Measurements from ENCODE around the gene TUBA4A.

The TUBA4A gene

DNA sequence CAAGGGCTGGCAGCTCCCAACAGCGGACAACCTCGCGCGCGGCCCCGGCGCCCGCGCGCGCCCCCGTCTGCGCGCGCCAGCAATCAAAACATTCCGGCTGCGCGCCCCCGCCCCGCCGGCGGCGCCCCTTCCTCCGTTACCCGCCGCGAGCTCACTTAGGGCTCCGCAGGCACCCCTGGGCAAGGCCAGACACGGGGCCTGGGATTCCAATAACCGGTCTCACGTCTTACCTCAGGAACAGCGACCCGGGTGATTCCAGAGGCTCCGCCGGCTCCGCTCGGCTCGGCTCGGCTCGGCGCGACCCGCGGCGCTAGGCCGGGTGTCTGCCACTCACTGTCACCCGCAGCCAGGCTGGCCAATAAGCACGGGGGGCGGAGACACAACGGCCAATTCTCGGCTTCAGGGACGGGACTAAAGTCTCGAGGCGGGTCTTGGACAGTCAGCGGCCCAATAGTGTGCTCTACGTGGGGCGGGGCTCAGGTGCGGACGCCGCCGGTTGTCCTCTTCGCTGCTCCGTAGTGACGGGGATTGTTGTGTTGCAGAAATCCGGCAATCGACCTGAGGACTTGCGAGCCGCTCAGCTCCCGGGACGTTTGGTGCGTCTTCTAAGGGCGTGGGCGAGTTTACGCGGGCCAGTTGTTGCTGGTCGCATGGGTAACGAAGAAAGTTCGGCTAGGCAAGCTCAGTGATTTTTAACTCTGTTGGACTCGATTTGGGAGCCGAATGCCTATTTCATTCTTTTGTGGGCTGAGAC, 24.2 kb downstream of the TUBA4A start, which contains the start of the genes ANKZF1 and ATG9A:
ANKZF1 (plus strand) TSS at position 502 of the 754 bp plus-strand sequence. CDS start 452 bp downstream, outside the sequence.
ATG9A (minus strand) TSS at position 332 of the 754 bp plus-strand sequence. CDS start 1,612 bp downstream, outside the sequence.
- ATAC-seq = peak; percentile 98 to 99

DNA sequence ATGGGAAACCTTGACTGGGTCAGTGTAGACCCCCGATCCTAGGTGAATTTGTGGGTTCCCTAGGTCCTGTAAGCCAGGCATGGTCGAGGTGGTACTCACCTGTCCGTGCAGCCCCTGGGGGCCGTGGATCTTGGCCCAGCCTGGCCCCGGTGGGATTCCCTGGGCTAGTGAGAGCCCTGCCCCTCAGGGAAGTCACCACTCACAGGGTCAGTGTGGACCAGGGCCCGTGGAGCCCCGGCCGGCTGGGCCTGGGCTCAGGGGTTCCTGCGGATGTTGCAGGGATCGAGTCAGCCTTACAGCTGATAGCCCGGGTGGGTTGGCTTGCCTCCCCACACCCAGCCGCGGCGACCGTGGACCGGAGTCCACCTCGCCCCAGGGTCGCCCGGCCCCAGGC, 24.8 kb downstream of the TUBA4A start:
- ATAC-seq = no peak

DNA sequence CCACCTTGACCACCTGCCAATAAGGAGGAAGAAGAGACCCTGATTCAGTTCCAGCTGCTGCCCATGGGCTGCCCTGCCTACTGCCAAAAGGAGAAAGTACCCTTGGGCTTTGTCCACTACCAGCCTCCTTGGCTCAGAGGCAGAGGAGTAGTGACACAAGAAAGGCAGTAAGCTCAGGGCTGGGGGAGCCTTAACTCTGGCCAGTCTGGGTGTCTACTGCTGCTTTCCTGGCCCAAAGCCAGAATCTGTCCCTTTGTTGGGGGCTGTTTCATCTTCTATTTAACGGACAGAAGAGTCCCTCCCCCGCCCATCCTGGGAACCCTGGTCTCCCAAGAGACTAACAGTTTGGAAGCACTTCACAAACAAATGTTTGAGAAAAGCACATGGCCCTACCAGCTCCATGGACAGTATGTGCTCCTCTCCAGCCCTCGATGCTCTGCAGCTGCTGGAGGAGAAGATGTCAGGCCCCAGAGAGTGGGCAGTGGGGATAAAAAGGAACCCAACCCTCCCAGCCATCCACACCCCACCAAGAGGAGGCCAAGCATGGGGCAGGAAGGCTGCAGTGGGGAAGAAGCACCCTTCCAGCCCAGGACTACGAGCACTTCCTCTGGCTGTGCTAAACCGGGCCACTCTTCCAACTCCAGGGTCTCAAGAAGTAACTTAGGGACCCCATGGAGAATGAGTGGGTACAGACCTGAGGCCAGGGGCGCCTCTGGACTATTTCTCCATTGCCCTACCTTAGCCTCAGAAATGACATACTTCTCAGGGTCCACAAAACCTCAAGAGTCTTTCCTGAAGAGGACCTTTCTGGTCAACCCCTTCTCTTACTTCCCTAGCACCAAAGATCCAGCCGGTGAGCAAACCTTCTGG, 25.4 kb downstream of the TUBA4A start:
- no peak for ATAC-seq

DNA sequence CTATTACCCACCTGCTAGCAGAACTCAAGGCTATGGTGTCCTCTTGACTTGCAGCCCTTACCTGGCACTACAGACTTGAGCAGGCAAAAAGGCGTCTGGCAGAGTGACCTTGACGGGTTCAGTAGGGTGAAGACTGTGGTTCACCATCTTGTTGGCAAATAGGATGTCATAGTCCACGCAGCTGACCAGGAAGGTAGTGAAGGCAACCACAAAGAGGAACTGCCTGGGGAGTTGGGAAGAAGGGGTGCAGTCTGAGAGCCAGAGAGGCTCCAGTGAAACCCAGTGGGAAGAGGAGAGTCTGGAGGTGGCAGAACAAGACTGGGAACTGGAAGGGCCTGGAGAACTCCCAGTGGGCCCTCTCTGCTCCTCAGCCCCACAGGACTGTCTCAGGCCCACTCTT, 28.4 kb downstream of the TUBA4A start:
- no peak for ATAC-seq

GRCh38 chr2:219223831-219224610, 29.7 kb downstream of the TUBA4A start:
- ATAC-seq = no peak

- ATAC-seq = no peak
Measured at GRCh38 chr2:219221957-219222518, 31.7 kb downstream of the TUBA4A start.

GRCh38 chr2:219220652-219221402, 32.9 kb downstream of the TUBA4A start:
- no peak for ATAC-seq

- ATAC-seq = no peak
Measured at GRCh38 chr2:219219784-219220532, 33.8 kb downstream of the TUBA4A start.

DNA sequence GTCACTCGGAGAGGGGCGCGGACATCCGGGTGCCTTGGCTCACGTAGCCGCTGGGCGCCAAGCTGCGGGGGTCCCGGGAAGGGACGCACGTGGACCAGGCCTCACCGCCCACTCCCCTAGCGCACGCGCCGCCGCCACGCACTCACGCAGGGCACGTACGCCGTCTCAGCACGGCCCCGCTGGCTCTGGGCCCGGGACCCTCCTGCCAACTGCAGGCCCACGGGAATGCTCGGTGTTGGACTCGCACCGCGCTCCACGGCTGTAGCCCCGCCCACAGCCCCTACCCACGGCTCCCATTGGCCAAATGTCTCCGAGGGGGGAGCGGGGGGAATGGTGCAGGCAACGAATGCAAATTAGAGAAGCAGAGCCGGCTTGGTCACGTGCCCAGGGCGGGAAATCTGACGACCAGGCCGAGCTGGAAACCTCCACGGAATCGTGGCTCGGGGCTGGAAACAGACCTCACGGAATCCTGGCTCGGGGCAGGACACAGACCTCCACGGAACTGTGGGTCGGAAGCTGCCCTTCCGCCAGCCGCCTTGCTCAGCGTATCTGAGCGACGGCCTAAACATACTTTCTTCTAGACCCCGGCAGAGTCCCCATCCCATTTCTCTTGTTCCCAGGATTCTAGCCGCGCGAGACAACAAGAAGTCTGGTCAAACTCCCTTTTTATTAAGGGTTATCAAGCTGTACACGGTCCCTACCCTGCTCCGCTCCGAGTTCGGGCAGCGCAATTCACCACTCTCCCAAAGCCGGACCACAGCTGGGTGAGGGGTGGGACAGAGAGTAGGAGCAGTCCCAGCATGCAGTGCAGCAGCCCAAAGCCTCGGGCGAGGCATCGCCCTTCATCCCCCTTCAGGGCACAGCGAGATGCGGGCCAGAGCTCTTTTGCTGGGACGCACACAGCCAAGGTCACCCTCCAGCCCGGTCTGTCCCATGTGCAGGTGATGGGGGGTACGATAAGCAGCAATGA, 34.7 kb downstream of the TUBA4A start, which contains the start of gene ABCB6:
ABCB6 (minus strand) TSS at position 227 of the 970 bp plus-strand sequence. CDS start 285 bp downstream, outside the sequence.
- peak; percentile 79 to 85 for ATAC-seq

GRCh38 chr2:219218217-219218731, 35.4 kb downstream of the TUBA4A start:
- ATAC-seq = peak; percentile 33 to 39

DNA sequence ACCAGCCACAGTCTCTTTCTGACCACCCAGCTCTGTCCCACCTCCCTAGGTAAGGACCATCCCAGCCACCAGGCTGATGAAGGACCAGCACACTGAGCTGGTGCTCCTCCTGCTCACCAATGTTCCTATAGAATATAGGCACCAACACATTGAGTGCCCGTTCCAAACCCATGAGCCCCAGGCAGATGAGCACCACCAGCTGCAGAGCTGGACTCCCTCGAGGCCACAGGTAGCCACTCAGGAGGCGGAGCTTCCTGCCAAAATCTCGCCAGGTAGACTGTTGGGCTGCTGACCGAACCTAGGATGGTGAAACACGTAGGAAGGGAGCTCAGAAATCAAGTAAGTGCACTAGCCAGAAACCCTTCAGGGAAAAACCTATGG, 37.2 kb downstream of the TUBA4A start:
- no peak for ATAC-seq

GRCh38 chr2:219215871-219216534, 37.7 kb downstream of the TUBA4A start:
- no peak for ATAC-seq

GRCh38 chr2:219214786-219215185, 38.9 kb downstream of the TUBA4A start:
- ATAC-seq = no peak

DNA sequence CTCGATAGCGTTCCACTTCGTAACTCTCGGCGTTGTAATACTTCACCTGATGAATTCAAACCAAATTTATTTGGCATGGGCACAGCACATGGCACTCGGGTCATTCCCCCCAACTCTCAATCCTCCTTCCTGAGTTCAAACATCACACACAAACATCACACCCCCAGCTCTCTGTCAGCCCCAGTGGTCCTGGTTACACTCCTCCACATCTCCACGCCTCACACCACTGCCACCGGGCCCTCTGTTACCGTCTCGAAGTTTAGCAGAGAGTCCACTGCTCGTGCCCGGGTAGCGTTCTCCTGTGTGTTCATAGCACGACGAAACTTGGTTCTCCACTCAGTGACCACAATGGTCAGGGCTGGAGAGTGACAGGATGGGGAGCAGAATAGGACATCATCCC, 39.6 kb downstream of the TUBA4A start:
- no peak for ATAC-seq

DNA sequence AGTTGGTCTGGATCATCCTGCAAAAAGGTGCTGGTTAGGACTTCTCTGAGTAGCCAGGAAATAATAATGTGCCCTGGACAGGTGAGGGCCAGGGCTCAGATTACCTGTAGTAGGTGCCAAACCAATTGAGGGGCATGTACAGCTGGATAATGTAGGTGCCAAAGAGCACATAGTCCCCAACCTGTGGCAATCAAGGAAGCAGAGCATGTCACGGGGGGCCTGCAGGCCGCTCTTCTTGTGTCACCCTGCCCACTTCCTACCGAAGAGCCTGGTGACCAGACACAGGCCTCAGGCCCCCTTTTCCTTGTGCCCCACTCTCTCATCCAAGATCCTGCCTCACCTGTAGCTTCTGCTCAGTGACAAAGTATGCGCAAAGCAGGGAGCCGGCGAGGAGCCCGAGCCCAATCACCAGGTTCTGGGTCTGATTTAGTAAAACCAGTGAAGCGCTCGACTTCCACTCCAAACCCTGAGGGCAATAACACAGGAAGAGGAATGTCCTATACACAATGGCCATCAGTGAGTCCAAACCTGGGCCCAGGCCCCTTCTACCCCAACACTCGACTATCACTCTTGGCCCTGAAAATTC, 40.1 kb downstream of the TUBA4A start:
- no peak for ATAC-seq

DNA sequence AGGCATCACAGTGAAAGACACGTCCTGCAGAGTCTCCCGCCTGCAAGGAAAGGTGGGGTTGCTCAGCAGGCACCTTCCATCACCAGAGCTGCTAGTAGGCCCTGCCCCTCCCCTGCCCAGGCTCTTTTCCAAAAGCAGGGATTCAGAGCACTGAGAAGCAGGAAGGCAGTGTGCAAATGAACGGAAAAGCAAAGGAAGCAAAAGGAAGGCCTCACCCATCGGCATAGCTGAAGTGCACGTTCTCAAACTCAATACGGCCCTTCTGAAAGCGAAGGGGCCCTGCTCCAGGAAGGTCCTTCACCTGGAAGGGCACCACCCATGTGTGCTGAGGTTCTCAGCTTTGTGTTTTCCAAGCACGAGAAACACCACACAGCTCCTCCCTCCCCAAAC, 40.7 kb downstream of the TUBA4A start:
- ATAC-seq = no peak

DNA sequence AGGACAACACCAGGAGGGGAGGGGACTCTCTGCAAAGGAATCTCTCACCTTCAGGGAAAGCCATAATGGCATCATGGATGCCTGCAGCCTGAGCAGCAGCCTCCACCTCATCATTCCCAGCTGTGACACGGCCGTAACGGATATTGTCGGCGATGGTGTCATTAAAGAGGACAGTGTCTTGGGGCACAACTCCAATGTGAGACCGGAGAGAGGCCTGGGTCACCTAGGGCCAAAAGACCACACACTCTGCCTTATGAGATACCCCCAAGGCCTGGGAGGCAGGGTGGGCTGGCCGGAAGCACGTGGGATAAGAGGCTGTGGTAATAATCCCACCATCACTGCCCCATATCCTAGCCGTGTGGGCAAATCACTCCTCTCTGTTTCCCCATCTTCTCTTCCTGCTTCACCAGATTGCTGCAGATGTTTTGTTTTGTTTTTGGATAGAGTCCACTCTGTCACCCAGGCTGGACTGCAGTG, 42.8 kb downstream of the TUBA4A start:
- ATAC-seq = no peak

DNA sequence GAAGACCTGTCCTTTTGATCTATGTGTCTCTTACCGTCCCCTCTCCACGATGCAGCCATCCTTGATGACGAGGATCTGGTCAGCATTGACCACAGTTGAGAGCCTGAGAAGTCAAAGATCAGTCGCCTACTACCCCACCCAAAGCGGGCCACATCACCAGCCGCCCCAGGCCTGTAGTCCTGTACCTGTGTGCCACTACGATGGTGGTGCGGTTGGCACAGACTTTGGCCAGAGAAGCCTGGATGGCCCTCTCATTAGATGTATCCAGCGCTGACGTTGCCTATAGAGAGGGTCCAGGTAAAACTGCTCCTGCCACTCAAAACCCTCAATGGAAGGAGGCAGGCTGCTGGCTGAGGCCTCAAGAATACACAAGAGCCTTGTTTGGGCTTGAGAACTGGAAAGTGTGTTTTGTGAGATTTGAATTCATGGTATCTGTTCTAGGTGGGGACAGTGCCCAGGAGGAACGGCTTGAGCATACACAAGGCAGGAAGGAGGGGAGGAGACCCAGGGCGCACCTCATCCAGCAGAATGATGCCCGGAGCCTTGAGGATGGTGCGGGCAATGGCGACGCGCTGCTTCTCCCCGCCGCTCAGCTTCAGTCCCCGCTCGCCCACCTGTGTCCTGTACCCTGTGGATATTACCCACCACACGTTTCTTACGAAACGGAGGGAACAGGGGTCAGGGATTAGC, 43.4 kb downstream of the TUBA4A start:
- no peak for ATAC-seq
